Measurements from ENCODE around the gene LITAFD. TPM values are rescaled to one million over a fixed set of nuclear protein-coding genes. Genes with fewer than 3 reads are reported as not detected.
A peak's percentile ranks its signal among the peaks of the same experiment; 100 is the strongest.
"Not testable (repeated sequence)": the region's sequence is repeated elsewhere in the genome, so short reads cannot be mapped to it uniquely, and the experiment has no call there.

The LITAFD gene
- total and polyA plus RNA-seq, 9 donors = not detected

DNA sequence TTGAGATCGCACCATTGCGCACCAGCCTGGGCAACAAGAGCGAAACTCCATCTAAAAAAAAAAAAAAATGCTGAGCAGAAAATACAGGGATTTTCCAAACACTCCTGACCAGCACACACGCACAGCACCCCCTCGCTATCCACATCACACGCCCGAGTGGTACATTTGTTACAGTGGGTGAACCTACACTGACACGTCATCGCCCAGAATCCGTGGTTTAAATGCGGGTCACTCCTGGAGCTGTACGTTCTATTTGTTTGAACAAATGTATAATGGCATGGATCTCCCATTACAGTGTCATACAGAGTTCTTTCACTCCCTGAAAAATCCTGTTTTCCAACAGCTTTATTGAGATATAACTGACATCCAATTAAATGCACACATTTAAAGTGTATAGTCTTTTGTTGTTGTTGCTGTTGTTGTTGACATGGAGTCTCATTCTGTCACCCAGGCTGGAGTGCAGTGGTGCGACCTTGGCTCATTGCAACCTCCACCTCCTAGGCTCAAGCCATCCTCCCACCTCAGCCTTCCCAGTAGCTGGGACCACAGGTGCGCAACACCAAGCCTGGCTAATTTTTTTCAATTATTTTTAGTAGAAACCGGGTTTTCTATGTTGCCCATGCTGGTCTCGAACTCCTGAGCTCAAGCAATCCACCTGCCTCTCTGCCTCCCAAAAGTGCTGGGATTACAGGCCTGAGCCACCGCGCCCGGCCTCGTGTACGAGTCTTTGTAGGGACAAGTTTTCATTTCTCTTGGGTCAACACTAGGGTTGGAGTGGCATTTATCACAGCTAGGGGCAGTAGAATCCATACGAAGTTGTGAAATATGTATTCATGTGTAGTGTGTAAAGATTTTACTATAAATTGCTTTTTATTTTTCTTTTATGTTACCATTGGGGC is 8.9 kb upstream of the LITAFD start:
- Histone ChIP-seq H3K27me3 (ENCODE audit: control insufficient read depth, insufficient read depth, low read length) (peaks cover under 1% of the 10 kb centered on the region), H3K4me3 (ENCODE audit: low read length) (no peak overlapping the region), H3K9me3 (replicated peaks; ENCODE audit: control insufficient read depth, low read depth, low read length) (no peaks in the 10 kb centered on the region), H3K27ac (ENCODE audit: low read length) (no peak overlapping the region), H3K36me3 (ENCODE audit: control insufficient read depth, insufficient read depth, low read length) (no peaks in the 10 kb centered on the region), H3K4me1 (ENCODE audit: control insufficient read depth, insufficient read depth, low read length) (peaks cover 4% of the 10 kb centered on the region)
- 80% methylated on average over 13 of the region's 22 CpGs for WGBS (ENCODE audit: insufficient coverage)
- DNase-seq = no peak

DNA sequence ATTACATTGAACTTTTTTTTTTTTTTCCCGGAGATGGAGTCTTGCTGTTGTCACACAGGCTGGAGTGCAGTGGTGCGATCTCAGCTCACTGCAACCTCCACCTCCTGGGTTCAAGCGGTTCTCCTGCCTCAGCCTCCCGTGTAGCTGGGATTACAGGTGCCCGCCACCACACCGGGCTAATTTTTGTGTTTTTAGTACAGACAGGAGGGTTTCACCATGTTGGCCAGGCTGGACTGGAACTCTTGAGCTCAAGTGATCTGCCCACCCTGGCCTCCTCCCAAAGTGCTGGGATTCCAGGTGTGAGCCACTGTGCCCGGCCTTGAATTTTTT is 8.3 kb upstream of the LITAFD start:
- 86% methylated on average over 6 of the region's 7 CpGs for WGBS (ENCODE audit: insufficient coverage)
- H3K27ac ChIP-seq (ENCODE audit: low read length); DNase-seq; H3K4me3 ChIP-seq (ENCODE audit: low read length); H3K9me3 ChIP-seq (replicated peaks; ENCODE audit: control insufficient read depth, low read depth, low read length); H3K4me1 ChIP-seq (ENCODE audit: control insufficient read depth, insufficient read depth, low read length); H3K27me3 ChIP-seq (ENCODE audit: control insufficient read depth, insufficient read depth, low read length); H3K36me3 ChIP-seq (ENCODE audit: control insufficient read depth, insufficient read depth, low read length): not testable (repeated sequence)

DNA sequence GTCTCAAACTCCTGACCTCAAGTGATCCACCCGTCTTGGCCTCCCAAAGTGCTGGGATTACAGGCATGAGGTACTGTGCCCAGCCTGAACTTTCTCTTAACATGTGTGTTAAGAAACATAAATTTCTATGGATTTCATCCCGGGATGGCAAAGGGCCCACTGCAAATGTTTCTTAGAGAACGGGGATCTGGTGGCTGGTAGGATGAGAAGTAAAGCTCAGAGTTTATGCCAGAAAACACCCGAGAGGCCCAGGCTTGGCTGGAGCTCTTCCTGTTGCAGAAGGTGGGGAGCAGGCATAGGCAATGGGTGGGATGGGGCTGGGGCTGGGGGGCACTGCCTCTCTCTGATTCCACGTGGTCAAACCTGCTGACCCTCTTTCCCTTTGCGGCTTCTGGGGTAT is 7.8 kb upstream of the LITAFD start:
- Histone ChIP-seq H3K36me3 (ENCODE audit: control insufficient read depth, insufficient read depth, low read length) (no peaks in the 10 kb centered on the region), H3K9me3 (replicated peaks; ENCODE audit: control insufficient read depth, low read depth, low read length) (no peaks in the 10 kb centered on the region), H3K4me3 (ENCODE audit: low read length) (no peak overlapping the region), H3K27ac (ENCODE audit: low read length) (no peak overlapping the region), H3K27me3 (ENCODE audit: control insufficient read depth, insufficient read depth, low read length) (peaks cover 2% of the 10 kb centered on the region), H3K4me1 (ENCODE audit: control insufficient read depth, insufficient read depth, low read length) (peaks cover 4% of the 10 kb centered on the region)
- peak; percentile 85 for DNase-seq
- 20% methylated on average over 5 of the region's 6 CpGs for WGBS (ENCODE audit: insufficient coverage)

DNA sequence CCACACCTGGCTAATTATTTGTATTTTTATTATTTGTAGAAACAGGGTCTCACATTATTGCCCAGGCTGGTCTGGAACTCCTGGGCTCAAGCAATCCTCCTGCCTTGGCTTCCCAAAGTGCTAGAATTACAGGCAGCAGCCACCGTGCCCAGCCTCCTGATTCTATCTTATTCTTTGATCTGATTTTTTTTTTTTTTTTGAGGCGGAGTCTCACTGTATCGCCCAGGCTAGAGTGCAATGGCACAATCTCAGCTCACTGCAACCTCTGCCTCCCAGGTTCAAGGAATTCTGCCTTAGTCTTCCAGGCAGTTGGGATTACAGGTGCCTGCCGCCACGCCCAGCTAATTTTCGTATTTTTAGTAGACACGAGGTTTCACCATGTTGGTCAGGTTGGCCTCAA is 6.8 kb upstream of the LITAFD start:
- H3K4me1 ChIP-seq (ENCODE audit: control insufficient read depth, insufficient read depth, low read length); DNase-seq; H3K27me3 ChIP-seq (ENCODE audit: control insufficient read depth, insufficient read depth, low read length); H3K9me3 ChIP-seq (replicated peaks; ENCODE audit: control insufficient read depth, low read depth, low read length); H3K27ac ChIP-seq (ENCODE audit: low read length); H3K36me3 ChIP-seq (ENCODE audit: control insufficient read depth, insufficient read depth, low read length); H3K4me3 ChIP-seq (ENCODE audit: low read length): not testable (repeated sequence)
- 71% methylated on average over 5 of the region's 7 CpGs for WGBS (ENCODE audit: insufficient coverage)

DNA sequence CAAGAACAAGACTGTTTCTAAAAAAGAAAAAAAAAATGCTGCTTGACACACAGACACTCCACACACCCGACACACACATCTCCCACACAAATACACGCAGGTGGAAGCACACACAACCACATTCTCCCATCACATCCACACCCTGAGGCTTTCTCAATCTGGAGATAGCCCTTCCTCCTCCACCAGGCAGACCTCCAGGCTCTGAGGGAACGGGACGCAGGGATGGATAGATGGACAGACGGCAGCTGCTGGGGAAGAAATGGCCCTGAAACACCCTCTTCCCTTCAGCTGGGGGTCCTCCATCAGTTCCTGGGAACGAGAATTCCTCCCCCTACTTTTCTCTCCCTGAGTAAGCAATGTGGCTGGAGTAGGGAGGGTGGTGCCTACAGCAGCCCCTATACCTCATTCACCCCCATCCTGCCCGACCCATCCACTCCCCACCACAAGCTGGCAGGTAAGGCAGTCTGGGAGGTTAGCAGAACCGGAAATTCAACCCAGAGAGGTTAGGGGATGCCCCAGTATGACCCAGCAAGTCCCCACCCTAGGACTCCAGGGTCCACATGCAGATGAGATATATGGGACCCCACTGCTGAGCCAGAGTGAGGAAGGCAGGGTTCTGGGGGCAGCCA is 4.1 kb upstream of the LITAFD start:
- H3K9me3 ChIP-seq (replicated peaks; ENCODE audit: control insufficient read depth, low read depth, low read length) = no peaks in the 10 kb centered on the region
- H3K4me1 ChIP-seq (ENCODE audit: control insufficient read depth, insufficient read depth, low read length) = peaks cover 2% of the 10 kb centered on the region
- H3K36me3 ChIP-seq (ENCODE audit: control insufficient read depth, insufficient read depth, low read length) = no peaks in the 10 kb centered on the region
- DNase-seq = no peak
- no CpG with 5 or more reads among the region's 8 CpGs for WGBS (ENCODE audit: insufficient coverage)
- H3K4me3 ChIP-seq (ENCODE audit: low read length) = no peak overlapping the region
- H3K27ac ChIP-seq (ENCODE audit: low read length) = no peak overlapping the region
- peaks cover 2% of the 10 kb centered on the region for H3K27me3 ChIP-seq (ENCODE audit: control insufficient read depth, insufficient read depth, low read length)

DNA sequence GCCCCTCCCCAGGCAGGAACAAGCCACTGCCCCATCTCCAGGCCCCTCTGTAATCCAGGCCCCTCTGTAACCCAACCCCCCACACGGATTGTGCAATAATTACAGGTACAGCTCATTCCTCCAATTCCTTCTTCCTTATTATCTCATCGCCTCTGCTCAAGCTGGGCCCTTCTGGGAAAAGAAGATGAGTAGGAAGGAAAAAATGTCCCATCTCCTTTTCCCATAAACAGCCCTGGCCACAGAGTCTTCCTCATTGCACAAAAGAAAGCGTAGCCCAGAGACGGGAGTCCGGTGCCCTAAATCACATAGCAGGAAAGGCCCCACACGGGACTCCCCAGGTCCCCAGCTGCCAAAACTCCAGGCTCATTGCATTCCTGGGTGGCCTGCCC is 3.6 kb upstream of the LITAFD start:
- no peak for DNase-seq
- no peaks in the 10 kb centered on the region for H3K9me3 ChIP-seq (replicated peaks; ENCODE audit: control insufficient read depth, low read depth, low read length)
- H3K36me3 ChIP-seq (ENCODE audit: control insufficient read depth, insufficient read depth, low read length) = no peaks in the 10 kb centered on the region
- peaks cover 2% of the 10 kb centered on the region for H3K27me3 ChIP-seq (ENCODE audit: control insufficient read depth, insufficient read depth, low read length)
- H3K27ac ChIP-seq (ENCODE audit: low read length) = no peak overlapping the region
- no peak overlapping the region for H3K4me3 ChIP-seq (ENCODE audit: low read length)
- peaks cover 2% of the 10 kb centered on the region for H3K4me1 ChIP-seq (ENCODE audit: control insufficient read depth, insufficient read depth, low read length)
- 45% methylated on average over 4 of the region's 6 CpGs for WGBS (ENCODE audit: insufficient coverage)

DNA sequence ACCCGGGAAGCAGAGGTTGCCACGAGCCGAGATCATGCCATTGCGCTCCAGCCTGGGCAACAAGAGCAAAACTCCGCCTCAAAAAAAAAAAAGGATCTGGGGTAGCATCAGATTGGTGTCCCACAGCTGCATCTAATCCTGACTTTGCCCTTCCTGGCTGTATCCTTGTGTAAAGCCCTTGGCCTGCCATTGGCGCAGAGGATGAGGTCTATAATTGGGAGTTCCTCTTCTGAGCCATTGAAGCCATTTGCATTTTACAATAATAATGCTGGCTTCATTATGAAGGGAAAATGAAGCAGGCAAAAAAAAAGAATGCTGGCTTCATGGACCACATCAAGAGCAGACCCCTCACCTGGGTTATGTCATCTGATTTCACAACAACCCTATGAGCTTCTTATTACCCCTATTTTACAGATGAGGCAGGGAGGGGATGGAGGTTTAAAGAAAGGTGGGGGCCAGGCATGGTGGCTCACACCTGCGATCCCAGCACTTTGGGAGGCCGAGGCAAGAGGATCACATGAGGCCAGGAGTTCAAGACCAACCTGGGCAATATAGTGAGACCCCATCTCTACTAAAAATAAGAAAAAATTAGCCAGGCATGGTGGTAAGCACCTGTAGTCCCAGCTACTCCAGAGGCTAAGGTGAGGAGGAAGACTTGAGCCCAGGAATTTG is 1.2 kb upstream of the LITAFD start:
- 100% methylated on average over 1 of the region's 8 CpGs for WGBS (ENCODE audit: insufficient coverage)

DNA sequence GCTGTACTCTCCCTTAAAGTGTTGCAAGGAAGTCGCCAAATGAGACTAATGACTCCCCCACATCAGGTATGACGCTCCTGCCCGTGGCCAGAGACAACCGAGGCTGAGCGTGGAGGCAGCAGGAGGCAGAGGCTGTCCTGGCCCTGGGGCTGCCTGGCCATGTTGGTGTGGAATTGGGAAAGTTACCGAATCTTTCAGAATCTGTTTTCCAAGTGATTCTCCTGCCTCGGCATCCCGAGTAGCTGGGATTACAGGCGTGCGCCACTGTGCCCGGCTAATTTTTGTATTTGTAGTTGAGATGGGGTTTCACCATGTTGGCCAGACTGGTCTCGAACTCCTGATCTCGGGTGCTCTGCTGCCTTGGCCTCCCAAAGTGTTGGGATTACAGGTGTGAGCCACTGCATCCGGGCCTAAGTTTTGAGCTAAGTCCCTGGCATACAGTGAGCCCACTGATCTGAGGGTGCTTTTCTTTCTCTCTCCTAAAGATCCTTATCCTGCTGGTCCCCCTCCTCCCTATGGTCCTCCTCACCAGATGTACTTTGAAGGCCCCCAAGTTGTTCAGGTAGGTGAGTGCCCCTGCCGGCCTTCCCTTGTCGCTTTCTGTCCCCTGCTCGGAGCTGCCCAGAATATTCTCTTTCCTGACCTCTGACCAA is 700 bp downstream of the LITAFD start:
- Histone ChIP-seq H3K9me3 (replicated peaks; ENCODE audit: control insufficient read depth, low read depth, low read length) (no peaks in the 10 kb centered on the region), H3K27me3 (ENCODE audit: control insufficient read depth, insufficient read depth, low read length) (peaks cover 9% of the 10 kb centered on the region), H3K4me1 (ENCODE audit: control insufficient read depth, insufficient read depth, low read length) (peaks cover 25% of the 10 kb centered on the region), H3K27ac (ENCODE audit: low read length) (no peak overlapping the region), H3K36me3 (ENCODE audit: control insufficient read depth, insufficient read depth, low read length) (peaks cover 9% of the 10 kb centered on the region), H3K4me3 (ENCODE audit: low read length) (no peak overlapping the region)
- WGBS (ENCODE audit: insufficient coverage) = 79% methylated on average over 10 of the region's 17 CpGs
- DNase-seq = no peak

More for the DNA sequence above, 1.2 kb upstream of the LITAFD start:
- Histone ChIP-seq H3K36me3 (ENCODE audit: control insufficient read depth, insufficient read depth, low read length) (no peaks in the 10 kb centered on the region), H3K27me3 (ENCODE audit: control insufficient read depth, insufficient read depth, low read length) (peaks cover 8% of the 10 kb centered on the region), H3K4me3 (ENCODE audit: low read length) (no peak overlapping the region), H3K9me3 (replicated peaks; ENCODE audit: control insufficient read depth, low read depth, low read length) (no peaks in the 10 kb centered on the region), H3K27ac (ENCODE audit: low read length) (no peak overlapping the region), H3K4me1 (ENCODE audit: control insufficient read depth, insufficient read depth, low read length) (peaks cover 18% of the 10 kb centered on the region)
- no peak for DNase-seq

DNA sequence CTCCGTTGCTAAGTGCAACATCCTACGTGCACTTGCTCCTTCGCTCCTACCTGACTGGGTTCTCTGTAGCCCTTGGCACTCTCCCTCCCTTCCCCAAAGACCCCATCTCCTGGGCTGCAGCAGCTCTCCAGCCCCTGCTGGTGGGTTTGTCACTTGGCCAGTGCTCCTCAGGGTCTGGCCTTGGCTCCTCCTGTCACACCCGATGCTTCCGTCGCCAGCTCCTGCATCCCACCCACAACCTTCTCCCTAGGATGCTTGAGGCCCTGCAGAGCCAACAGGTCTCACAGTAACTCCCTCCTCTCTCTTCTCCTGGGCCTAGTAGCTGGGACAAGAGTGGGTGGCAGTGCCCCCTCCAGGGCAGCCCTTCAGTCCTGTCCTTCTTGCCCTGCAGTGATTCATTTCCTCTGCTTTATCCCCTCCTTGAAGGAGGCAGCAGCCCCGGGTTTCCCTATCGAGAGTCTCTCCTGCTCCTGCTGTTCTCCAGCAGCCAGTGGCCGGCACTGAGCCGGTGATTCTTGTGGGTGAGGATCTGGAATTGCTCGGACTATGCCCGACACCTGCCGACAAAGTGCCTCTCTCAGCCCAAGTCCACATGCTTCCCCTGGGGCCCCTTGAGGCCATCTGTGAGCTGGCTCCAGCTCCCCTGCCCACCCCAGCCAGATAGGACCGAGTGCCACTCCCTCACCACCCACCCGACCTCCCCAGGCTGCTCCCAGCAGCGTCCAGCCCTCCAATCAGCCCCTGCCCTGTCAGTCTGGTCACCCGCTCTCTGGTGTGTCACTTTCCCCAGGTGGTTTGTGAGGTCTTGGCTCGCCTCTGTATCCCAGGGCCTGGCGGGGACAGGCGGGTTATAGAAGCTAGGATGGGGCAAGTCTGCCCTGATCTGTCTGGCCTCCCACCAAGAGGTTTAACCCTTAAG is 3.8 kb downstream of the LITAFD start:
- Histone ChIP-seq H3K9me3 (replicated peaks; ENCODE audit: control insufficient read depth, low read depth, low read length) (no peaks in the 10 kb centered on the region), H3K36me3 (ENCODE audit: control insufficient read depth, insufficient read depth, low read length) (peaks cover 31% of the 10 kb centered on the region), H3K27ac (ENCODE audit: low read length) (no peak overlapping the region), H3K4me3 (ENCODE audit: low read length) (no peak overlapping the region), H3K4me1 (ENCODE audit: control insufficient read depth, insufficient read depth, low read length) (peaks cover 26% of the 10 kb centered on the region), H3K27me3 (ENCODE audit: control insufficient read depth, insufficient read depth, low read length) (peaks cover 8% of the 10 kb centered on the region)
- DNase-seq = no peak
- 10% methylated on average over 20 of the region's 20 CpGs for WGBS (ENCODE audit: insufficient coverage)
